HepG2 (cell line): ENCODE data around the gene MED12. TPM values are rescaled to one million over a fixed set of nuclear protein-coding genes. Genes with fewer than 3 reads are reported as not detected.

ENCODE experiments used
- AGO2 ChIP-seq: fragments of 200-400 bp; formaldehyde crosslinking; optimal IDR thresholded peaks from 2 replicates; pipeline ENCODE3; 2017; ENCODE audit warnings: mild to moderate bottlenecking, low read depth, low read length, moderate library complexity
- ARID5B ChIP-seq: IDR thresholded peaks from 2 replicates; pipeline ENCODE4 v1.4.0; 2020; ENCODE audit warnings: mild to moderate bottlenecking, missing genetic modification reagents
- GLI4 ChIP-seq: sonication (generic); formaldehyde crosslinking; IDR thresholded peaks from 2 replicates; pipeline ENCODE4 v1.5.1; 2020; ENCODE audit warnings: missing genetic modification reagents, mild to moderate bottlenecking, moderate library complexity, borderline replicate concordance
- HBP1 ChIP-seq: IDR thresholded peaks from 2 replicates; pipeline ENCODE4 v1.6.1; 2016; ENCODE audit warnings: low read depth, control low read depth
- SOX6 ChIP-seq, 2 experiments: fragments of 450-650 bp in 1 of 2; sonication (generic) in 1 of 2; formaldehyde crosslinking in 1 of 2; IDR thresholded peaks; 2 replicates each; pipeline versions ENCODE4 v1.4.0 to v1.6.1; 2017 to 2020; ENCODE audit warnings: antibody characterized with exemption in 1 of 2, mild to moderate bottlenecking in 1 of 2, missing genetic modification reagents in 1 of 2
- ZNF407 ChIP-seq: sonication (generic); formaldehyde crosslinking; IDR thresholded peaks from one replicate; pipeline ENCODE4 v1.5.1; 2020; ENCODE audit warnings: mild to moderate bottlenecking, missing genetic modification reagents; ENCODE audit errors: not compliant biosample characterization
- polyA plus RNA-seq, 8 experiments: library from polyadenylated mRNA; depleted of rRNA in 3 of 8; stranded (reverse) in 7 of 8; unstranded in 1 of 8; fragments of >200 nt; fragmentation: Illumina TruSeq in 4 of 8; extraction: Trizol in 4 of 8; gene quantifications; 2 replicates each; pipeline versions ENCODE4 v1.2.1 to v1.2.3, GENCODE V29; 2011 to 2016; ENCODE audit warnings: low read depth in 4 of 8, missing spikeins in 1 of 8, mixed read lengths in 1 of 8; ENCODE audit not compliant: insufficient read depth in 1 of 8
- total RNA-seq, 5 experiments: library from RNA; depleted of rRNA; stranded (reverse); fragments of >200 nt; fragmentation: Illumina TruSeq; extraction: Trizol; gene quantifications; 2 replicates each; pipeline ENCODE4 v1.2.3, GENCODE V29; 2016; ENCODE audit warnings: low read depth in 1 of 5

Gene MED12
- total and polyA plus RNA-seq, 2 of the 13 experiments (the other 11 are each of a cell fraction or from before 2014, with no cell fraction given): 9.4 to 15.0 TPM

- no peak for TF ChIP-seq ZNF407 (CRISPR knock-in tag)
- TF ChIP-seq HBP1: no peak
- no peak for TF ChIP-seq AGO2
- TF ChIP-seq SOX6 (IDR thresholded peaks at IDR 0.05): no peak
- no peak for TF ChIP-seq SOX6 (CRISPR knock-in tag; IDR thresholded peaks at IDR 0.05)
- TF ChIP-seq GLI4: no peak
- TF ChIP-seq ARID5B (CRISPR knock-in tag): no peak
These were observed 23.4 kb upstream of the MED12 start (continued) for GRCh38 chrX:71095033-71095432.
